A549 treated with CpdA at 1 μM for 4 hours (cell line): ENCODE measurements around the gene NPAS2. TPM values are rescaled to one million over a fixed set of nuclear protein-coding genes. Genes with fewer than 3 reads are reported as not detected.

Experiments used
- total RNA-seq: library from RNA; stranded (reverse); fragments of 200-300 nt; extraction: Qiagen RNA extraction; gene quantifications from 5 replicates; pipeline ENCODE4 v1.2.3, GENCODE V29; 2022; ENCODE audit warnings: low read depth

NPAS2 gene, protein sequence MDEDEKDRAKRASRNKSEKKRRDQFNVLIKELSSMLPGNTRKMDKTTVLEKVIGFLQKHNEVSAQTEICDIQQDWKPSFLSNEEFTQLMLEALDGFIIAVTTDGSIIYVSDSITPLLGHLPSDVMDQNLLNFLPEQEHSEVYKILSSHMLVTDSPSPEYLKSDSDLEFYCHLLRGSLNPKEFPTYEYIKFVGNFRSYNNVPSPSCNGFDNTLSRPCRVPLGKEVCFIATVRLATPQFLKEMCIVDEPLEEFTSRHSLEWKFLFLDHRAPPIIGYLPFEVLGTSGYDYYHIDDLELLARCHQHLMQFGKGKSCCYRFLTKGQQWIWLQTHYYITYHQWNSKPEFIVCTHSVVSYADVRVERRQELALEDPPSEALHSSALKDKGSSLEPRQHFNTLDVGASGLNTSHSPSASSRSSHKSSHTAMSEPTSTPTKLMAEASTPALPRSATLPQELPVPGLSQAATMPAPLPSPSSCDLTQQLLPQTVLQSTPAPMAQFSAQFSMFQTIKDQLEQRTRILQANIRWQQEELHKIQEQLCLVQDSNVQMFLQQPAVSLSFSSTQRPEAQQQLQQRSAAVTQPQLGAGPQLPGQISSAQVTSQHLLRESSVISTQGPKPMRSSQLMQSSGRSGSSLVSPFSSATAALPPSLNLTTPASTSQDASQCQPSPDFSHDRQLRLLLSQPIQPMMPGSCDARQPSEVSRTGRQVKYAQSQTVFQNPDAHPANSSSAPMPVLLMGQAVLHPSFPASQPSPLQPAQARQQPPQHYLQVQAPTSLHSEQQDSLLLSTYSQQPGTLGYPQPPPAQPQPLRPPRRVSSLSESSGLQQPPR
- 77.0 to 119 TPM (median 107 TPM) in 5 replicates for total RNA-seq

DNA sequence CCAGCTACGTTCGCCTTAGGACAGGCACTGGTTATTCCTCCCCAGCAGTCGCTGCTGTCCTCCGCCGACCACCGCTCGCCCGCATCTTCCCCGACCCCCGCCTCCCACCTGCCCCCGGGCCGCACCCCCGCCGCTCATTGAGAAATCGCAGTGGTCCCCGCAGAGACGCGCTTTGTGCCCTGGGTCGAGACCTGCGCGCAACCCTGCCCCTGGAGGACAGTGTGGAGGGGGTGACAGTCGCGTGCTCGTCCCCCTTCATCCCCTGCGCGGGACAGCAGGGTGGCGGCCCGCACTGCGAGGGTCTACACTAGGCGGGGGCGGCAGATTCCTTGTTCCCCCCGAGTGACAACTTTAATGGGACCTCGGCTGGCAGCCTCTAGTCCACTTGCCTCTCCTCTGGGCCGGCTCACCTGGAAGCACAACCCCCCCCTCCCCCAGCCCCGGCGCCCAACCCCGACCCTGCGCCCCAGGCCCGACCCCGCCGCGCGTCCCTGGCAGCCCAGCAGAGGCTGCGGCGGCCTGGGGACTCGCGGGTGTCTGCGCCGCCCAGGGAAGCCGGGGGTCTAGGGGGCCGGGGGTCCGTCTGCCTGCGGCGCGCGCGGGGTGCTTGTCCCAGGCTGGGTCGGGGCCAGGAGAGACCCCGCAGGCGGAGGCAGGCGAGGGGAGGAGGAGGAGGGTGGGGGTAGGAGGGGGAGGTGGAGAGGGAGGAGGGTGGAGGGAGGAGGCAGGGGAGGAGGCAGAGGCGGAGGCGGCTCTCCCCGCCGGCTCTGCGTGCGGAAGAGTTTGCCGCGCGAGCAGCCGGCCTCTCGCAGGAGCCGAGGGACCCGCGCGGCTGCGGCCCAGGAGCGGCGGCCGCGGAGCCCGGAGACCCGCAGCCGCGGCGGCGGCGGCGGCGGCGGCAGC, at the start of gene NPAS2:
Gene NPAS2, plus strand, starts transcription at position 770 of the 903 bp plus-strand sequence. CDS start 84,616 bp downstream, outside the sequence.

GRCh38 chr2:101001691-101002561, 182.0 kb downstream of the NPAS2 start, which contains the start of gene RPL31:
Gene RPL31 (plus strand): TSS chr2:101002289. CDS start chr2:101002702, 413 bp downstream.

Other genes starting within 250 kb of the NPAS2 start
- 1,713 to 2,498 TPM (median 2,349 TPM) in 5 replicates for gene RPL31, start 182.2 kb downstream of the NPAS2 start, total RNA-seq